Smooth muscle cell (in vitro differentiated cells): ENCODE results near the gene QRICH1. TPM values are rescaled to one million over a fixed set of nuclear protein-coding genes. Genes with fewer than 3 reads are reported as not detected.

Experiments used
- DNase-seq: peaks from one replicate; lab custom pipeline; 2025; ENCODE audit not compliant: unreplicated experiment; lab: John Stamatoyannopoulos, UW
- H2AFZ ChIP-seq: fragments of 200-600 bp; sonication (generic); 2 replicates; pipeline ENCODE4 v1.6.0; 2016; ENCODE audit warnings: antibody characterized with exemption, low read depth, mild to moderate bottlenecking
- H3F3A ChIP-seq: fragments of 200-600 bp; sonication (generic); 2 replicates; pipeline ENCODE4 v1.6.0; 2017; ENCODE audit warnings: antibody characterized with exemption, low read depth
- H3K27ac ChIP-seq: fragments of 200-600 bp; sonication (generic); 2 replicates; pipeline ENCODE4 v1.5.1; 2016; ENCODE audit warnings: low read depth, mild to moderate bottlenecking
- H3K27me3 ChIP-seq: fragments of 200-600 bp; sonication (generic); 2 replicates; pipeline ENCODE4 v1.6.1; 2016; ENCODE audit warnings: low read depth, mild to moderate bottlenecking
- H3K36me3 ChIP-seq: fragments of 200-600 bp; sonication (generic); 2 replicates; pipeline ENCODE4 v1.5.1; 2016; ENCODE audit warnings: low read depth
- H3K4me1 ChIP-seq: fragments of 200-600 bp; sonication (generic); 2 replicates; pipeline ENCODE4 v1.5.1; 2016; ENCODE audit warnings: low read depth
- H3K4me2 ChIP-seq: fragments of 200-600 bp; sonication (generic); 2 replicates; pipeline ENCODE4 v1.6.0; 2016; ENCODE audit warnings: mild to moderate bottlenecking
- H3K4me3 ChIP-seq: fragments of 200-600 bp; sonication (generic); 2 replicates; pipeline ENCODE4 v1.5.1; 2016; ENCODE audit warnings: mild to moderate bottlenecking
- H3K79me2 ChIP-seq: fragments of 200-600 bp; sonication (generic); 2 replicates; pipeline ENCODE4 v1.6.0; 2016; ENCODE audit warnings: low read depth, mild to moderate bottlenecking
- H3K9ac ChIP-seq: fragments of 200-600 bp; sonication (generic); 2 replicates; pipeline ENCODE4 v1.6.0; 2016; ENCODE audit warnings: low read depth
- H3K9me3 ChIP-seq: fragments of 200-600 bp; sonication (generic); replicated peaks from 2 replicates; pipeline ENCODE4 v1.5.1; 2016; ENCODE audit warnings: low read depth
- H4K20me1 ChIP-seq: fragments of 200-600 bp; sonication (generic); 2 replicates; pipeline ENCODE4 v1.6.0; 2016; ENCODE audit warnings: low read depth
- WGBS: methylation state at CpG from one replicate; pipeline ENCODE4 v1.1.7; 2016; ENCODE audit warnings: low lambda C conversion rate; 5-methylcytosine and 5-hydroxymethylcytosine counted together
- polyA plus RNA-seq: library from polyadenylated mRNA; unstranded; fragments of >200 nt; fragmentation: Nextera tagmentation; extraction: Ambion mirVana; gene quantifications from 2 replicates; pipeline ENCODE4 v1.2.1, GENCODE V29; 2016
- total RNA-seq: library from RNA; depleted of rRNA; stranded (reverse); fragments of >200 nt; gene quantifications from 2 replicates; pipeline ENCODE4 v1.2.3, GENCODE V29; 2014
- TF ChIP-seq, protein P1 (sequence below): fragments of 200-600 bp; sonication (generic); IDR thresholded peaks from 2 replicates; pipeline ENCODE4 v1.5.1; 2017; ENCODE audit warnings: borderline replicate concordance, mild to moderate bottlenecking, antibody characterized with exemption; ENCODE audit not compliant: insufficient read depth, poor library complexity, severe bottlenecking

Gene QRICH1
- total and polyA plus RNA-seq, 2 experiments from 2014 or later = 38.2 to 62.0 TPM

DNA sequence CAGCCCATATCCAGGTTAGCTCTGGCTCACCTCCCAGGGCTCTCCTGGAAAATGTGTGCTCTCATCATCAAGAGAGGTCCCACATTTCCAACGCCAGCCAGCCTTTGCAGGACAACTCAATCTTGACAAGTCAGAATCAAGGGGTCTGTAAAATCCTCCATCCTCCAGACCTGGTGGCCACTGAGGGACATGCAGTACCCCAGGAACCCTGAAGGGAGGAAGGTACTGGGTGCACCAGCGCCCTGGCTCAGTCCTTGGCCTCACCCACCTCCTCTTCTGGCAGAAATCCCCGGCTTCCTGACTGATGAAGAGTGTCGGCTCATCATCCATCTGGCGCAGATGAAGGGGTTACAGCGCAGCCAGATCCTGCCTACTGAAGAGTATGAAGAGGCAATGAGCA is 92.7 kb downstream of the QRICH1 start:
- H3K79me2 ChIP-seq = no peaks in the 10 kb centered on the region
- no peaks in the 10 kb centered on the region for H4K20me1 ChIP-seq
- TF ChIP-seq, protein P1, sequence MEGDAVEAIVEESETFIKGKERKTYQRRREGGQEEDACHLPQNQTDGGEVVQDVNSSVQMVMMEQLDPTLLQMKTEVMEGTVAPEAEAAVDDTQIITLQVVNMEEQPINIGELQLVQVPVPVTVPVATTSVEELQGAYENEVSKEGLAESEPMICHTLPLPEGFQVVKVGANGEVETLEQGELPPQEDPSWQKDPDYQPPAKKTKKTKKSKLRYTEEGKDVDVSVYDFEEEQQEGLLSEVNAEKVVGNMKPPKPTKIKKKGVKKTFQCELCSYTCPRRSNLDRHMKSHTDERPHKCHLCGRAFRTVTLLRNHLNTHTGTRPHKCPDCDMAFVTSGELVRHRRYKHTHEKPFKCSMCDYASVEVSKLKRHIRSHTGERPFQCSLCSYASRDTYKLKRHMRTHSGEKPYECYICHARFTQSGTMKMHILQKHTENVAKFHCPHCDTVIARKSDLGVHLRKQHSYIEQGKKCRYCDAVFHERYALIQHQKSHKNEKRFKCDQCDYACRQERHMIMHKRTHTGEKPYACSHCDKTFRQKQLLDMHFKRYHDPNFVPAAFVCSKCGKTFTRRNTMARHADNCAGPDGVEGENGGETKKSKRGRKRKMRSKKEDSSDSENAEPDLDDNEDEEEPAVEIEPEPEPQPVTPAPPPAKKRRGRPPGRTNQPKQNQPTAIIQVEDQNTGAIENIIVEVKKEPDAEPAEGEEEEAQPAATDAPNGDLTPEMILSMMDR = no peak
- H3K9ac ChIP-seq = no peak overlapping the region
- H3K4me3 ChIP-seq = no peak overlapping the region
- no peaks in the 10 kb centered on the region for H3K36me3 ChIP-seq
- no peak overlapping the region for H2AFZ ChIP-seq
- no peaks in the 10 kb centered on the region for H3K9me3 ChIP-seq
- DNase-seq = no peak
- peaks cover 9% of the 10 kb centered on the region for H3K4me1 ChIP-seq
- no peaks in the 10 kb centered on the region for H3F3A ChIP-seq
- H3K27me3 ChIP-seq = no peaks in the 10 kb centered on the region
- no peak overlapping the region for H3K4me2 ChIP-seq
- 96% methylated on average over 6 of the region's 6 CpGs for WGBS
- H3K27ac ChIP-seq = no peak overlapping the region

DNA sequence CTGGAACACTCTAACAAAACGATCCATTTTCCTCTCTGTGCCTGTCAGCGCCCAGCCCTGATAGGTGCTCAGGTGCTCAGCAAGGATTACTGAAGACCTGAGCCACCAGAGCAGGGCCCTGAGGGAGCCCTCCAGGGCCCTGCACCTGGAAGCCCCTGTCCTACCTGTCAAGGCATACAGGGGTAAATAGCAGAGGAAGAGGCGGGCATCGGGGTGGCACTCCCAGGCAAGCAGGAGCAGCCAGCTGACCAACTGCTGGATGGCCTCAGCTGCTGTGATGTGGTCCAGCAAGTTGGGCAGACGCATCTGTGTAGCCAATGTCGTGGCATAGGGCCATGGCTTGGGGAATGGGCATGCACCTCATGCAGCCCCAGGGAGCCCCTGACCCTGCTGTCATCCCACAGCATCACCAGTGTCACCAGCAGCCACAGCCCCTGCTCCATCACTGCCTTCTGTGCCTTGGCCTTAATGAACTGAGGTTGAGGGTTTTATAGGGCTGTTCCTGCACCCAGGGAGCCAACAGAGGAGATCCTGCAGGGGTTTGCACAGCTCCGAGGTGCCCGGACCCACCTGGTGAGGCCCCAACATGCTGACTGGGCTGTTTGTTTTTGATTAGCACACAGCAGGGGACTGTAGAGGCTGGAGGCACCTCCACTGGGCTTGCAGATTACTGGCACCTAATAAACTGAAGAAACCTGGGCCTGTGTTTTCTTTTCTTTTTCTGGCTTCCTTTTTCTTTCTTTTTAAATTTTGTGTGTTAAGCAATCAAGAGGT is 94.6 kb downstream of the QRICH1 start:
- Histone ChIP-seq H3F3A (no peaks in the 10 kb centered on the region), H3K36me3 (no peaks in the 10 kb centered on the region), H3K4me3 (no peak overlapping the region), H3K27me3 (no peaks in the 10 kb centered on the region), H4K20me1 (no peaks in the 10 kb centered on the region), H3K4me1 (peaks cover 8% of the 10 kb centered on the region), H3K9me3 (no peaks in the 10 kb centered on the region), H3K4me2 (no peak overlapping the region), H3K27ac (no peak overlapping the region), H2AFZ (no peak overlapping the region), H3K9ac (no peak overlapping the region), H3K79me2 (no peaks in the 10 kb centered on the region)
- DNase-seq = no peak
- TF ChIP-seq, protein P1 = no peak
- 92% methylated on average over 8 of the region's 8 CpGs for WGBS

DNA sequence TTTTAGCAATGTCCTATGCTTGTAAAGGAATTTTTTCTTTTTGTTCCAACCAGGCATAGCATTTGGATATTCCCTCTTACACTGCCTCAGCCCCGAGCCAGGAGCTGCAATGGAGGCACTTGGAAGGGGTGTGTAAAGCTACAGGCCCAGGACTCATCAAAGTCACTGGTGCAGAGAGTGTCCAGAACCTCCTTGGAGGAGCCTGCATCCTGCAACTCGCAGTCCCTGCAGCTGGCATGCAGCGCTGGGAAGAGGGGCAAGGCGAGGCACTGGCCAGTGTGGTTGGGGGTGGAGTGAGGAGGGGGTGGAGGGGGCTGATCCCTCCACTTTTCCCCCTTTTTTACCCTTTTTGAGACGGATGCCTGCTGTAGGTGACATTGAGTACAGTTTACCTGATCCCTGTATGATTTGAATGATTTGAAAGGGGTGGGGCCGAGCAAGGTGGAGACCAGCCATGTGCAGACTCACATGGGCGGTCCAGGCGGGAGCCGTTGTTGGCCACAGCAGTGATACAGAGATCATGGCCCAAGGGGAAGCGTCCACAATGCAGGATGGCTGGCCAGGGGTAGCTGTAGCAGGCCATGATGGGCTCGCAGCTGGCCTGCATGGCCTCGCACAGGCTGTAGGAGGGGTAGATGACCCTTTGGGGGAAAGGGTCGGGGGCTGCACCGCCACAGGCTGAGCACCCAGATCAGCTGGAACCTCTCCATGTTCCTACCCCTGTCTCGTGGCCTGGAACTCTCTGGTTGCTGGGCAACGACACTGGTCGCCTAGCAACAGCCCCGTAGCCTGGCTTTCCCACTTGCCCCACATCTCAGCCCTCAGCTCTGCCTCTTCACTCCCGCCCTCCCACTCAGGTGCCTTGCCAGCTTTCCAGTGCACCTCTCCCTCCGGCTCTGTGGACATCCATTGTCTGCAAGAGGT is 95.9 kb downstream of the QRICH1 start:
- no peak for DNase-seq
- Histone ChIP-seq H3F3A (no peaks in the 10 kb centered on the region), H3K79me2 (peaks cover 2% of the 10 kb centered on the region), H3K27me3 (no peaks in the 10 kb centered on the region), H3K27ac (no peak overlapping the region), H2AFZ (no peak overlapping the region), H3K4me2 (no peak overlapping the region), H3K4me3 (no peak overlapping the region), H3K4me1 (peaks cover 8% of the 10 kb centered on the region), H3K36me3 (no peaks in the 10 kb centered on the region), H3K9me3 (no peaks in the 10 kb centered on the region), H4K20me1 (no peaks in the 10 kb centered on the region), H3K9ac (no peak overlapping the region)
- 91% methylated on average over 17 of the region's 20 CpGs for WGBS
- TF ChIP-seq, protein P1 = no peak
